ENCODE measurements around the gene PTPN1.
A peak's percentile ranks its signal among the peaks of the same experiment; 100 is the strongest.

Gene PTPN1

DNA sequence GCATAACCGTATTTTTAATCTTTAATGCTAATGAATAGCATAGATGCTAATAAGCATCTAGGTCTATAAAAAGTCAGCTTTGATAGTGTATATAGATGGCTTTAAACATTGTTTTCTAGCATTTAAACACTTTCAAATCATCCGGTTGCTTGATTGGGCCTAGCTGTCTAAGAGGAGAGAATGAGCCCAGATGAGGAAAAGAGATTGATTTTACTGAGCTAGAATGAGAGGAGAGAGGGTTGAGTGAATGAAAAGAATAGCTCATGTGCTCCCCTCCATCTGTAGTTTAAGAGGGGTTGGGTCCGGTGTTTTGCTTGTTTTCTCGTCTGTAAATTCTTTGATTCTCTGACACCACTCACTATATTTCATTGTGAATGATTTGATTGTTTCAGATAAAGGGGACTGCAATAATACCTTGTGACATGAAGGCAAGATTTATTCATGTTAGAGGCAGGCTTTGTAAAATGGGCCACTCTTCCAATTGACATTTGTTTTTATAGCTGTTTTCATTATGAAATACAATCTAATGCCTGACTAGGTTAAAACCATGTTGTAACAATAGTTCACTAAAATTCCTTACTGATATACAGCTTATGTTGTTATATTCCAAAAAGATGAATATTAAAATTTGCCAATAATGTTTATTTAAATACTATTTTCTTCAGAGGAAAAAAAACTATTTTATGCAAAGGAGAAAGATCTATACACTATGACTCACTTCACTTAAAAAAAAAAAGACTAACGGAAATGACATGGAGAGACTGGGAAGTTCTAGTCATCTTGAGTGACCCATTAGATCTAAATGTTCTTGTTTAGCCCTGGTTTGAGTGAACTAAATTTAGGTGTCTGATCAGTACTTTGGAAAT is 3.2 kb downstream of the PTPN1 start:
- no peak for TF ChIP-seq CTCF (IDR thresholded peaks at IDR 0.05; ENCODE audit: low read depth, low read length)
- peak overlapping the region; percentile 98 to 99 for H3K4me3 ChIP-seq (replicated peaks in 1 of 2; ENCODE audit: low read depth in 2 of 2, low read length in 2 of 2)

DNA sequence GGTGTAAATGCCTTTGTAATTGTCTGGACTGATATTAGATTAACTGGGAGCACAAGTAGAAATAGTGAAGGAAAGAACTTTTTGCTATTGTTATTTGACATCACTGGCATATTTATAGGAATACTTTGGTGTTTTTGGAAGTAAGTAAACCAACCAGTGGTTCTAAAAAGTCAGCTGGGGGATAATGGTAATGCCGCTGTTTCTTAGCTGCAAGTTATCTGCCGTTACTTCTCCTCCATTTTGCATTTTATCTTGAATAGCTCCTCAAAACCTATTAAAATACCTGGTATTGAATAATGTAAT is 3.8 kb downstream of the PTPN1 start:
- peak overlapping the region in 1 of 2 donors; percentile 11 for H3K4me3 ChIP-seq (replicated peaks in 1 of 2; ENCODE audit: low read depth in 2 of 2, low read length in 2 of 2)
- no peak for TF ChIP-seq CTCF (IDR thresholded peaks at IDR 0.05; ENCODE audit: low read depth, low read length)
- DNase-seq (ENCODE audit: low read depth in 2 of 2), result no peak

More for the DNA sequence above, 3.2 kb downstream of the PTPN1 start:
- peak; percentile 70 to 88 for DNase-seq (ENCODE audit: low read depth in 2 of 2)

- H3K4me3 ChIP-seq (replicated peaks in 1 of 2; ENCODE audit: low read depth in 2 of 2, low read length in 2 of 2), result no peak overlapping the region
- no peak for TF ChIP-seq CTCF (IDR thresholded peaks at IDR 0.05; ENCODE audit: low read depth, low read length)
- no peak for DNase-seq (ENCODE audit: low read depth in 2 of 2)
Measured at GRCh38 chr20:50514750-50515149, 4.6 kb downstream of the PTPN1 start.

DNA sequence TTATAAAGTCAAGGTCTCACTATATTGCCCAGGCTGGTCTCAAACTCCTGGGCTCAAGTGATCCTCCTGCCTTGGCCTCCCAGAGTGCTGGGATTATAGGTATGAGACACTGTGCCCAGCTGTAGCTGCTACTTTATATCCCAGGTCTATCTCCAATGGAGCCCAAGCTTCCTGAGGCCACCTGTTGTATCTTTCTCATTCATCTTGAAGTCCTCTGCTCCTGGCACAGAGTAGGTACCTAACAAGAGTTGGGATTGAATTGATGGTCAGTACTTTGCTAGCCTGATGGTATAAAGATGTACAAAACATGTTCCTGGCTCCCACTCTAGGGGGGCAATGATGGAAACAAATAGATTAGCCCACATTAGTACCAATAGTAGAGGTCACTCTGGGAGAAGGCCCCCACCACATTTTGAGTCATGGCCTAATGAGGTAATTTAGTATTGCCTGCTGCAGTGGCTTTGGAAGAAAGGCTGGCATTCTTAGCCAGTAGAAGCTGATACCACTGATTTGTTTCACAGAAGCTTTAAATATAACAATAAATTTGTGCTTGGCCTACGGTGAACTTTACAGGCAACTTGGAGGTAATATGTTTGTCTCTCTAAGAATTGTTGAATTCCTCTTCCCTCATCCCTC is 5.4 kb downstream of the PTPN1 start:
- TF ChIP-seq CTCF (IDR thresholded peaks at IDR 0.05; ENCODE audit: low read depth, low read length), result no peak
- no peak for DNase-seq (ENCODE audit: low read depth in 2 of 2)
- H3K4me3 ChIP-seq (replicated peaks in 1 of 2; ENCODE audit: low read depth in 2 of 2, low read length in 2 of 2), result no peak overlapping the region

- TF ChIP-seq CTCF (IDR thresholded peaks at IDR 0.05; ENCODE audit: low read depth, low read length), result no peak
- no peak overlapping the region for H3K4me3 ChIP-seq (replicated peaks in 1 of 2; ENCODE audit: low read depth in 2 of 2, low read length in 2 of 2)
- DNase-seq (ENCODE audit: low read depth in 2 of 2), result no peak
Measured at GRCh38 chr20:50516180-50516934, 6.2 kb downstream of the PTPN1 start.

- H3K4me3 ChIP-seq (replicated peaks in 1 of 2; ENCODE audit: low read depth in 2 of 2, low read length in 2 of 2), result no peak overlapping the region
- DNase-seq (ENCODE audit: low read depth in 2 of 2), result no peak
- TF ChIP-seq CTCF (IDR thresholded peaks at IDR 0.05; ENCODE audit: low read depth, low read length), result no peak
Measured at GRCh38 chr20:50516935-50517816, 7.0 kb downstream of the PTPN1 start.
